GM18520 (cell line): ENCODE results near the gene EPB41L4B.
A peak's percentile ranks its signal among the peaks of the same experiment; 100 is the strongest.
"Not testable (repeated sequence)": the region's sequence is repeated elsewhere in the genome, so short reads cannot be mapped to it uniquely, and the experiment has no call there.

Source experiments
- ATAC-seq: cut with Tn5 transposase; IDR thresholded peaks from one replicate; pipeline ENCODE4 v1.9.1; 2021; ENCODE audit not compliant: unreplicated experiment

EPB41L4B gene

GRCh38 chr9:109320742-109321448, at the start of gene EPB41L4B:
Gene EPB41L4B (minus strand): TSS chr9:109321059. CDS start chr9:109320446, 613 bp downstream.
- peak; percentile 80 for ATAC-seq

GRCh38 chr9:109369285-109369684, 48.4 kb upstream of the EPB41L4B start:
- no peak for ATAC-seq

GRCh38 chr9:109360771-109361170, 39.9 kb upstream of the EPB41L4B start:
- no peak for ATAC-seq

GRCh38 chr9:109358968-109359603, 38.2 kb upstream of the EPB41L4B start:
- ATAC-seq, result not testable (repeated sequence)

GRCh38 chr9:109355564-109356297, 34.9 kb upstream of the EPB41L4B start:
- no peak for ATAC-seq

GRCh38 chr9:109354190-109354589, 33.3 kb upstream of the EPB41L4B start:
- ATAC-seq, result no peak

- ATAC-seq, result no peak
Measured at GRCh38 chr9:109351032-109351431, 30.2 kb upstream of the EPB41L4B start.

GRCh38 chr9:109349421-109349846, 28.6 kb upstream of the EPB41L4B start:
- no peak for ATAC-seq

- ATAC-seq, result no peak
Measured at GRCh38 chr9:109346904-109347303, 26.0 kb upstream of the EPB41L4B start.

- ATAC-seq, result no peak
Measured at GRCh38 chr9:109344866-109345265, 24.0 kb upstream of the EPB41L4B start.

- no peak for ATAC-seq
Measured at GRCh38 chr9:109342878-109343277, 22.0 kb upstream of the EPB41L4B start.

- ATAC-seq, result no peak
Measured at GRCh38 chr9:109341561-109341960, 20.7 kb upstream of the EPB41L4B start.

GRCh38 chr9:109340979-109341378, 20.1 kb upstream of the EPB41L4B start:
- ATAC-seq, result not testable (repeated sequence)

GRCh38 chr9:109336409-109336808, 15.6 kb upstream of the EPB41L4B start:
- ATAC-seq, result no peak

- no peak for ATAC-seq
Measured at GRCh38 chr9:109335929-109336328, 15.1 kb upstream of the EPB41L4B start.

GRCh38 chr9:109335121-109335520, 14.3 kb upstream of the EPB41L4B start:
- no peak for ATAC-seq

GRCh38 chr9:109331353-109331752, 10.5 kb upstream of the EPB41L4B start:
- ATAC-seq, result no peak

- no peak for ATAC-seq
Measured at GRCh38 chr9:109329638-109330258, 8.9 kb upstream of the EPB41L4B start.

- ATAC-seq, result no peak
Measured at GRCh38 chr9:109328978-109329637, 8.2 kb upstream of the EPB41L4B start.

- no peak for ATAC-seq
Measured at GRCh38 chr9:109325089-109325488, 4.2 kb upstream of the EPB41L4B start.

- no peak for ATAC-seq
Measured at GRCh38 chr9:109323771-109324170, 2.9 kb upstream of the EPB41L4B start.
